Pulmonary artery endothelial cell (primary cell): Measurements from ENCODE around the gene GPRC5D. TPM values are rescaled to one million over a fixed set of nuclear protein-coding genes. Genes with fewer than 3 reads are reported as not detected.

Experiments
- DNase-seq: peaks from one replicate; pipeline ENCODE4 v3.0.0-alpha.2; 2011; ENCODE audit warnings: low read depth, low spot score
- total RNA-seq: library from RNA; depleted of rRNA; stranded (reverse); fragments of >200 nt; gene quantifications from 2 replicates; pipeline ENCODE4 v1.2.3, GENCODE V29; 2014

The GPRC5D gene
- total RNA-seq, 1 donor from 2014 or later: not detected

- peak; percentile 79 for DNase-seq
Observed at GRCh38 chr12:12979731-12980259, 27.8 kb upstream of the GPRC5D start.

DNA sequence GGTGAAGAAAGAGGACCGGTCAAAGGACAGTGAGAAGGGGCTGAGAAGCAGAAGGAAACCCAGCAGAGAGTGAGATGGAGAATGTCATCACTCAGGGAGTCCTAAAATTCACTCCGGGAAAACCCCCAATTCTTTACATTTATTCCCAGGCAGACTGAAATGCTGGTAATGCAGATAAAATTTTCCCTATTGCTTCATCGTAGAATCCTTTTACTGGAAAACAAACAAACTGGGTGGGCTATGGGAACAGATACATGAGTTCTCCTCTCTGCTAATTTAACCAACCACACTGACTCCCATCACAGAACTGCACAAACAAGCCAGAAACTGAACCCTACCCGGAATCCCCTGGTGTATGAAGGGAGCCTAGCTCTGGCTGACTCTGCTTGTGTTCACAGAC, 27.2 kb upstream of the GPRC5D start:
- DNase-seq: no peak

DNA sequence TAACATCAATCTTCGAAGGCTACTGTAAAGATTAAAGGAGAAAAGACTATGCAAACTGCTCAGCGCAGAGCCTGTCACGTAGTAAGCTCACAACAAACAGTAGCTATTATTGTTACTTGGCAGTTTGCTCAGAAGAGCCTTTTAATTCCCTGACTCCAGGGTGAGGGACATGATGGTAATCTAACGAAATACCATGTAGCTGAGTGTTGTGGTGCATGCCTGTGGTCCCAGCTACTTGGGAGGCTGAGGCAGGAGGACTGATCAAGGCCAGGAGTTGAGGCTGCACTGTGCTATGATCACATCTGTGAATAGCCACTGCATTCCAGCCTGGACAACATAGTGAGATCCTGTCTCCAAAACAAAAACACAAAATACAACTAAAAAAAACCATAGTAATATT, 25.3 kb upstream of the GPRC5D start:
- no peak for DNase-seq

DNA sequence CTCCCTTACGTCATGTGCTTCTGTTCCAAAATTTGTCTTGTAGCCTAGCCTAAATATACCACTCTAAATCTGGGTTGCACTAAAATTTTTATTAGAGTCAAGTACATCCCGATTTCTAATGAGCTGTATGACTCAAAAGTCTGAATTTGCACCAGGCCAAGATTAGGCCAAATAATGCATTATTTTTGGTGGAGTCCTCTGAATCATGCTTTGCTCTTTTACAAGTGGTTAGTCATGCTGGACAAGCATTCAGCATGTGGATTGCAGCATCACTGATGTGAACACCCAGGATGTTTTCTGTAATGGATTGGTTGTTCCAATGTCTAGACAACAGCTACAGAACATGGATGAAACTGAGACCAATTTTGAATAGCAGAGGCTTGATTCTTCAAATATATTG, 24.4 kb upstream of the GPRC5D start:
- DNase-seq: no peak

DNA sequence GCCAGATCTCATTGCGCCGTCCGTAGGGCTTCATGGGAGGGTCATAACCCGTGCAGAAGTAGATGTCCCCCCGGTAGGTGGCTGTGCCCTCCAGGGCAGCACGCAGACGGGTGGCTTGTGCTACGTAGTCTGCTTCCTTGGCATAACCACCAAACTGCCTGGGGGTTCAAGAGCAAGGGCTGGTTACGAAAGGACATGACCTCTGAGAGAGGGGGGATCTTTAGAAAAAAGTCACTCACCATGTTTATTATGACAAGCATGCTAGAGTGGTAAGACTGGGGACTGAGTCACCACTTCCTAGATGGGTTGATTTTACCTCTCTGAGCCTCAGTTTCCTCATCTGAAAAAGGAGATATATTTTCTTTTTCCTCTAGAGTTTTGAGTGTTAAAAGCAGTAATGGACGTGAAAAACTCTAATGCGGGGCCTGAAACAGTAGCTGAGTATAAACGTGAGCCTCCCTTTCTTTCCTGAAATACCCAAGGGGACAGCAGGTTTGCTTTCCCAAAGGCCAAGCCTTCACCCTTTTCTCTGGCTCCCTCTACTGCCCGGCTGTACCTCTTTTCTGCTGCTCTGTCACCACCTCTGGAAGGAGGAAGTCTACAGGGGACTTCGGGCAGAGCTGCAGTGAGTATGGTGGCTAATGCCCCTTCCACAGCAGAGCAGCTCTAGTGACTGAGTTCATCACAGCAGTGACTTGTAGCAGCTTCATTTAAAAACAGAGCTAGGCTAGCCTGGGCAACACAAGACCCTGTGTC, 23.5 kb upstream of the GPRC5D start:
- DNase-seq: no peak

DNA sequence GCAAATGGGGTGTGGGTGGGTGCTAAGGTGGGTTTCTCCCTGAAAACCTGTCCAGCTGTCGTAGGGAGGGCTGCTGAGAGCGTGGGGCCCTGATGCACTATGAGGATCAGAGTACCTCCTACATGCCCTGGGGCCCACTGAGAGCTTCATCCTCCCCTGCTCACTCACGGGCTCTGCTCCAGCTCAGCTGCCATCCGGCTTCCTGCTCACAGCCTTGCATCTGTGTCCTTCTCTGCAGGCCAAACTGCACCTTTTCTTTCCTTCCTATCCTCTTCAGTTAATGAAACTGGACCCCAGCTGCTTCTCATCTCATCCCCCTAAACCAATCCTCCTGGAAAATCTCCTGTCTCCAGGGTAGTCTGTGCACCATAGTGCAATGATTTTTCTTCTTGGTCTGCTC, 22.2 kb upstream of the GPRC5D start:
- no peak for DNase-seq

GRCh38 chr12:12973019-12973418, 21.0 kb upstream of the GPRC5D start:
- no peak for DNase-seq

DNA sequence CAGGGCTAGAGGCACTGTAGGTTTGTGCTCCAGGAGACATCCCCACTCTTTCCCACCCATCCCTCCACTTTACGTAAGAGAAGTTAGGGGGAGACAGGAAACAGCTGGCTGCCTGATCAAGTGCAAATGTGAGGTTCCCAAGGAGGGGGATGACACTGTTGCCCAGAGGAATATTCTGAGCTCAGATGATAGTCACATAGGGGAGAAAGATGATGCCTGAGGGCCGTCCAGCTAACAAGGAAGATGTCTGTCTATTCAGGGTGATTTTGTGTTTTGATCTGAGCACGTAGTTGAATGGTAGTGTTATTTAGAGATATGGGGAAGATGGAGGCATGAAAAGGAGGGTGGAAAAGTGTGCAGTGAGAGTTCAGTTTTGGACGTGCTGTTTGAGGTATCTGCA, 13.9 kb upstream of the GPRC5D start:
- no peak for DNase-seq

GRCh38 chr12:12964255-12964654, 12.3 kb upstream of the GPRC5D start:
- DNase-seq: no peak

GRCh38 chr12:12960639-12961209, 8.8 kb upstream of the GPRC5D start:
- DNase-seq: no peak

DNA sequence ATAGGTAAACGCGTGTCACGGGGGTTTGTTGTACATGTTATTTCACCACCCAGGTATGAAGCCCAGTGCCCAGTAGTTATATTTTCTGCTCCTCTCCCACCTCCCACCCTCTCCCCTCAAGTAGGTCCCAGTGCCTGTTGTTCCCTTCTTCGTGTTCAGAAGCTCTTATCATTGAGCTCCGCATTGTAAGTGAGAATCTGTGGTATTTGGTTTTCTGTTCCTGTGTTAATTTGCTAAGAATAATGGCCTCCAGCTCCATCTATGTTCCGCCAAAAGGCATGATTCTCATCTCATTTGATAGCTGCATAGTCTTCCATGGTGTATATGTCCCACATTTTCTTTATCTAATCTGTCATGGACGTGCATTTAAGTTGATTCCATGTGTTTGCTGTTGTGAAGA, 6.9 kb upstream of the GPRC5D start:
- no peak for DNase-seq

DNA sequence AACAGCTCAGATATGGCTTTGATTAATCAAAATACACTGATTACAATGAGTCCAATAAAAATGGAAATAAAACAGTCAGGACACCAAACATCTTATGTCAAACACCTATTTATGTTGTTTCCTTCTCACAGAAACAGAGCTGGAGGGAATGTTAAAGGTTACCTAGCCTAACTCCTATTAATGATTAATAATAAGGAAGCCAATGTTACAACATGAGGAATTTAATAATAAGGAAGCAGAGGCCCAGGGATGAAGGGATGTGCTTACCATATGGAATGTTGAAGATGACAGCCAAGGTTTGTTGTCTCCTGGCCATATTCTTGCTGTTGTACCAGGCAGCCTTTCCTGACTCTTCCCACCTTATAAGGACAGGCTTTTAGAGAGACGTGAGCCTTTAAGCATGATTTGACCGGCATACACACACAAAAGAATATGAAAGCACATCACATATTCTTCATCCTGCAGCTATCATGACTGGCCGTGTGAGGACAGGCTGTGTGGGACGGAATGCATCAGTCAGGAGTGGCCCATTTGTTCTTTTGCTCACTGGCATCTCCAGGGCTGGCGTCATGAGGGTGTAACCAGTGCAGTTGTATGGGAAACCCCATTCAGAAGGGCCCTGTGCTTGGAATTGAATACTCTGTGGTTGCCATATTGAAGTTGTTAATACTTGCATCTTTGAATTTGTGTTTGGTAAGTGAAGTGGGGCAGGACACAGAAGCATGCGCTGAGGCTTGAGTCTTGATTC, 3.1 kb upstream of the GPRC5D start:
- DNase-seq: no peak

DNA sequence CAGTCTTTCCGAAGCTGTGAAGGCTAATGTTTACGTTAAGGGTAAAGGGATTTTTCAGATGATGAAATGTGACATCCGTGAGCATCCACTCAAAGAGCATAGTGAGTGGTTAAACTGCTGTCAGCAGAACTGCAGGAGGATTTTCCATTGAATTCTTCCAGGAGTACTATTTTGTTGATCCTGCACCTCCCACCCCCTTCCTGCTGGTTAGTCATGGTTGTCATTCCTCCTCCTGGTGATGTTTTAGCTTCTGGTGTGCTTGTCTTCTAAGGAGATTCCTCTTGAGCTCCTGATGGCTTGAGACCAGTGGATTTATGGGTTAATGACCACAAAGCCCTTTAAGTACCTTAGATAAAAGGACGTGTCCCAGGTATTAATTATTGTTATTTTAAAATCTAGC, 2.4 kb upstream of the GPRC5D start:
- DNase-seq: no peak

- DNase-seq: no peak
Observed at GRCh38 chr12:12951504-12951903, 466 bp downstream of the GPRC5D start.

DNA sequence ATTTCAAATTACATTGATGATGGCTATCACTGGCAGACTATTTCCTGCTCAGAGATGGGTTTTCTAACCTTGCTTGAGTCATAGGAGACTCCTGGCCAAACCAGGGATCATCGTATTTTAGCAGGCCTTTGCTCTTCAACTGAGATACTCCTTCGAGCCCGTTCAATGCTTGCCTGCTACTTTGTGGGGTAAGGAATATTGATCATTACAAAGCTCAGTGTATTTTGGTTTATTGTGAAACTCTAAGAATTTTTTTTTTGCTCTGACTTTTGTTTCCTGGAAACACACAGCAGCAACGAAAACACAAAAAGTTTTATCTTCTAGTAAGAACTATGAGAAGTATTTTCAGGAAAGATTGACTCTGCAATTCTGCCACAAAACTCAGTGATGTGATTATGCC, 4.1 kb downstream of the GPRC5D start:
- no peak for DNase-seq

DNA sequence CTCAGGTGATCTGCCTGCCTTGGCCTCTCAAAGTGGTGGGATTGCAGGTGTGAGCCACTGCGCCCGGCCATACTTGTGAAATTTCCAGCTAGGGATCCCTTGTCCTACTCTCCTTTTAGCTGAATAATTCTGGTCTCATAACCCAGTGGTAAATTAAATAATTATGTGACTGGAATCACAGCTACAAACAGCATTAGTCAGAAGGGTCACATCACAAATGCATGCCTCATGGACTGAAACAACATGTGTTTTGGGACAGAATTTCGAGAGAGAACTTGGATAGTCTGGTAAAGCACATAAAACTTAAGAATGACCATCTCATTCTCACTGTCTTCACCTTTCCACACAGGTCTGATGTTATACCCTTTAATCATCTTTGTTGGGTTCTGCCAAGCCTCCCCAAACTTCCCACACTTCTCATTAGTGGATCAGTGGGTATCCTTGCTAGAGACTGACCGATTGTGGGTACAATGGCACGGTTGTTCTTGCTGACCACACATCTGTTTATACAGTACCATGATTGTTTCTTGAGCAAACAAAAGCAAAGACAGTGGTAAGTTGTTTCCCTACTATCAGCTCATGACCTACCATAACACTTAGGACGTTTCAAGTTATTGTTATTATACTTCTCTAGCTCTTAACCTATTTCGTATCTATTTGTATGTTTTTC, 5.1 kb downstream of the GPRC5D start:
- no peak for DNase-seq

- no peak for DNase-seq
Observed at GRCh38 chr12:12945591-12945990, 6.4 kb downstream of the GPRC5D start.

- DNase-seq: no peak
Observed at GRCh38 chr12:12943586-12944260, 8.2 kb downstream of the GPRC5D start.

GRCh38 chr12:12941450-12942350, 10.3 kb downstream of the GPRC5D start:
- DNase-seq: no peak

DNA sequence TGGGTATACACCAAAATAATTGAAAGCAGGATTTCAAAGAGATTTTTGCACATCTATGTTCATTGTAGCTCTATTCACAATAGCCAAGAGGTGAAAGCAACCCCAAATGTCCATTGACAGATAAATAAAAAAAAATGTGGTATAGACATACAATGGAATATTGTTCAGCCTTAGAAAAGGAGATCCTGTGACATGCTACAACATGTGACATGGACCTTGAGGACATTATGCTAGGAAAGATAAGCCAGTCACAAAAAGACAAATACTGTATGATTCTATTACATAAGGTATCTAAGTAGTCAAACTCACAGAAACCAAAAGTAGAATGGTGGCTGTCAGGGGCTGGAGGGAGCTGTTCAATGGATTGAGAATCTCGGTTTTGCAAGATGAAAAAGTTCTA, 12.1 kb downstream of the GPRC5D start:
- no peak for DNase-seq
